AG09319 (cell line): ENCODE data around the gene HS1BP3.

Source experiments
- DNase-seq: peaks from one replicate; pipeline ENCODE4 v3.0.0-alpha.2; 2010; ENCODE audit warnings: low read depth; ENCODE audit errors: extremely low read depth
- CTCF ChIP-seq: IDR thresholded peaks from 2 replicates; pipeline ENCODE4 v1.5.1; 2011; ENCODE audit warnings: low read depth, mild to moderate bottlenecking, inconsistent platforms, low read length, moderate library complexity

The HS1BP3 gene

GRCh38 chr2:20600756-20601325 lies 50.1 kb downstream of the HS1BP3 start:
- DNase-seq, result no peak
- TF ChIP-seq CTCF, result peak; percentile 41

GRCh38 chr2:20599861-20600461 lies 50.9 kb downstream of the HS1BP3 start:
- TF ChIP-seq CTCF, result no peak

GRCh38 chr2:20599001-20599600 lies 51.8 kb downstream of the HS1BP3 start:
- DNase-seq, result no peak
- no peak for TF ChIP-seq CTCF

More at GRCh38 chr2:20599861-20600461, 50.9 kb downstream of the HS1BP3 start:
- DNase-seq, result no peak

- TF ChIP-seq CTCF, result no peak
- no peak for DNase-seq
These were observed 53.1 kb downstream of the HS1BP3 start for GRCh38 chr2:20597860-20598183.

GRCh38 chr2:20596973-20597859 lies 53.7 kb downstream of the HS1BP3 start:
- no peak for DNase-seq

GRCh38 chr2:20596193-20596972 lies 54.5 kb downstream of the HS1BP3 start:
- TF ChIP-seq CTCF, result no peak
- no peak for DNase-seq

More at GRCh38 chr2:20596973-20597859, 53.7 kb downstream of the HS1BP3 start:
- no peak for TF ChIP-seq CTCF
